GM12878 (cell line): ENCODE results near the gene GABPA. TPM values are rescaled to one million over a fixed set of nuclear protein-coding genes. Genes with fewer than 3 reads are reported as not detected.

Experiments
- ATAC-seq: fragments of 200-7000 bp; cut with Tn5 transposase; 3 replicates; pipeline ENCODE4 v1.9.1; 2020; ENCODE audit warnings: mild to moderate bottlenecking, moderate library complexity
- BruUV-seq: library from RNA; stranded (reverse); fragments of 400-500 nt; replicated peaks from 2 replicates; lab custom pipeline; 2021; lab: Mats Ljungman, UMichigan
- CTCF ChIA-PET: fragments of 300-600 bp; sonication (Branson Sonifier 250); formaldehyde crosslinking; extraction: SDS; loops from one replicate; lab custom pipeline; 2021; ENCODE audit warnings: inconsistent platforms; lab: Yijun Ruan, JAX
- POLR2A ChIA-PET: fragments of 350-600 bp; formaldehyde crosslinking; extraction: SDS; loops from one replicate; lab custom pipeline; 2021; ENCODE audit warnings: inconsistent platforms; lab: Charles Lee
- RAD21 ChIA-PET: fragments of 300-600 bp; sonication (Branson Sonifier 250); formaldehyde crosslinking; loops from one replicate; lab custom pipeline; 2023; ENCODE audit warnings: antibody characterized with exemption; ENCODE audit not compliant: unreplicated experiment; lab: Charles Lee
- SMC1A ChIA-PET: fragments of 300-600 bp; sonication (Branson Sonifier 250); formaldehyde crosslinking; loops from one replicate; lab custom pipeline; 2023; ENCODE audit not compliant: unreplicated experiment, uncharacterized antibody; lab: Charles Lee
- DNase-seq: peaks from one replicate; pipeline ENCODE4 v3.0.0-alpha.2; 2011; ENCODE audit warnings: low read depth, low spot score
- FAIRE-seq: peaks from 3 replicates; lab custom pipeline; 2011; peaks lifted over from hg19 to GRCh38; lab: Jason Lieb, UNC
- H2AFZ ChIP-seq: 2 replicates; pipeline ENCODE4 v1.6.0; 2011; ENCODE audit warnings: low read depth, low read length, control low read depth; ENCODE audit not compliant: control insufficient read depth
- H3K27ac ChIP-seq: 2 replicates; pipeline ENCODE4 v1.5.1; 2011; ENCODE audit warnings: control low read depth; ENCODE audit not compliant: control insufficient read depth, insufficient read depth
- H3K27me3 ChIP-seq, 2 experiments: replicated peaks in 1 of 2; 2 replicates each; pipeline versions ENCODE4 v1.6.0 to v1.6.1; 2011; ENCODE audit warnings: low read length in 1 of 2; ENCODE audit not compliant: control insufficient read depth in 2 of 2, insufficient read depth in 2 of 2
- H3K36me3 ChIP-seq, 2 experiments: 2 replicates each; pipeline ENCODE4 v1.5.1; 2011; ENCODE audit warnings: low read length in 1 of 2; ENCODE audit not compliant: control insufficient read depth in 2 of 2, insufficient read depth in 2 of 2
- H3K4me1 ChIP-seq: 2 replicates; pipeline ENCODE4 v1.6.1; 2011; ENCODE audit warnings: mild to moderate bottlenecking, low read length, moderate library complexity, mixed read lengths; ENCODE audit not compliant: control insufficient read depth, insufficient read depth
- H3K4me2 ChIP-seq: 2 replicates; pipeline ENCODE4 v1.6.0; 2011; ENCODE audit warnings: control low read depth; ENCODE audit not compliant: control insufficient read depth, insufficient read depth
- H3K4me3 ChIP-seq: fragments of 200-600 bp; sonication (generic); 2 replicates; pipeline ENCODE4 v1.5.1; 2016
- H3K79me2 ChIP-seq: 2 replicates; pipeline ENCODE4 v1.6.0; 2011; ENCODE audit warnings: low read length; ENCODE audit not compliant: control insufficient read depth, insufficient read depth
- H3K9ac ChIP-seq: 2 replicates; pipeline ENCODE4 v1.8.0; 2011; ENCODE audit warnings: low read length, control low read depth, mixed read lengths; ENCODE audit not compliant: control insufficient read depth, insufficient read depth
- H3K9me3 ChIP-seq: replicated peaks from 3 replicates; pipeline ENCODE4 v1.5.1; 2011; ENCODE audit warnings: mild to moderate bottlenecking, low read length; ENCODE audit not compliant: control insufficient read depth, insufficient read depth
- H4K20me1 ChIP-seq: 2 replicates; pipeline ENCODE4 v1.6.0; 2011; ENCODE audit not compliant: control insufficient read depth, insufficient read depth
- BCL3 ChIP-seq: IDR thresholded peaks from 2 replicates; pipeline ENCODE4 v1.6.1; 2011; ENCODE audit warnings: borderline replicate concordance, low read depth, mild to moderate bottlenecking, moderate library complexity, low read length; ENCODE audit not compliant: insufficient read depth, poor library complexity, severe bottlenecking
- BCLAF1 ChIP-seq: fragments of 450-650 bp; IDR thresholded peaks from 2 replicates; pipeline ENCODE4 v1.6.1; 2017; ENCODE audit warnings: antibody characterized with exemption, mild to moderate bottlenecking, moderate library complexity
- E2F4 ChIP-seq: IDR thresholded peaks from 2 replicates; pipeline ENCODE4 v1.6.1; 2012; ENCODE audit warnings: low read depth, low read length, improper control_type of control experiment
- ELK1 ChIP-seq: IDR thresholded peaks from 2 replicates; pipeline ENCODE4 v1.6.1; 2012; ENCODE audit warnings: low read depth, low read length, improper control_type of control experiment
- IRF3 ChIP-seq: fragments of 450-650 bp; IDR thresholded peaks from 2 replicates; pipeline ENCODE4 v1.6.1; 2014; ENCODE audit warnings: mild to moderate bottlenecking
- KDM1A ChIP-seq: fragments of 200-600 bp; sonication (generic); IDR thresholded peaks from 2 replicates; pipeline ENCODE4 v1.6.1; 2016; ENCODE audit warnings: borderline replicate concordance
- LARP7 ChIP-seq: fragments of 450-650 bp; IDR thresholded peaks from 2 replicates; pipeline ENCODE4 v1.6.1; 2017; ENCODE audit warnings: mild to moderate bottlenecking
- MLLT1 ChIP-seq: fragments of 450-650 bp; IDR thresholded peaks from 2 replicates; pipeline ENCODE4 v1.6.1; 2016; ENCODE audit warnings: mild to moderate bottlenecking
- MTA3 ChIP-seq: IDR thresholded peaks from 2 replicates; pipeline ENCODE4 v1.6.1; 2012; ENCODE audit warnings: low read length, inconsistent platforms, borderline replicate concordance
- RAD21 ChIP-seq: IDR thresholded peaks from 2 replicates; pipeline ENCODE4 v1.6.1; 2011; ENCODE audit warnings: mild to moderate bottlenecking, low read depth, low read length, moderate library complexity; ENCODE audit not compliant: insufficient read depth
- RBBP5 ChIP-seq: fragments of 200-600 bp; sonication (generic); conservative IDR thresholded peaks from 2 replicates; pipeline ENCODE4 v1.6.1; 2016
- STAT3 ChIP-seq: IDR thresholded peaks from 2 replicates; pipeline ENCODE4 v1.6.1; 2011; ENCODE audit warnings: low read depth, low read length, improper control_type of control experiment
- ZBTB33 ChIP-seq: fragments of 450-650 bp; IDR thresholded peaks from 2 replicates; pipeline ENCODE4 v1.6.1; 2017; ENCODE audit warnings: mild to moderate bottlenecking
- ZNF274 ChIP-seq: IDR thresholded peaks from one replicate; pipeline ENCODE4 v1.8.0; 2011; ENCODE audit not compliant: insufficient read length, insufficient read depth
- WGBS: methylation state at CpG from one replicate; pipeline ENCODE4 v1.1.6; 2016; ENCODE audit warnings: low lambda C conversion rate; ENCODE audit not compliant: insufficient replicate concordance, insufficient coverage; ENCODE audit errors: missing lambda C conversion rate; 5-methylcytosine and 5-hydroxymethylcytosine counted together
- in situ Hi-C: fragments of 300-500 bp; cut with MboI; formaldehyde crosslinking; loops from 9 replicates; pipeline ENCODE4 v1.14.3; 2018; ENCODE audit warnings: mixed read lengths
- intact Hi-C: fragments of 100-400 bp; cut with micrococcal nuclease; formaldehyde crosslinking; loops from one replicate; pipeline ENCODE4 v1.14.2; 2022; ENCODE audit not compliant: unreplicated experiment
- polyA plus RNA-seq, 11 experiments: library from polyadenylated mRNA; depleted of rRNA in 4 of 11; unstranded in 6 of 11; stranded (reverse) in 5 of 11; fragments of >200 nt; fragmentation: Nextera tagmentation in 4 of 11; fragmentation: Illumina TruSeq in 1 of 11; extraction: Ambion mirVana in 4 of 11; extraction: Trizol in 1 of 11; gene quantifications; 1 replicate in 1 of 11; 2 replicates in 10 of 11; pipeline versions ENCODE4 v1.2.1 to v1.2.3, GENCODE V29; 2011 to 2016; ENCODE audit warnings: inconsistent platforms in 2 of 11, missing spikeins in 2 of 11, low read depth in 1 of 11
- total RNA-seq, 4 experiments: library from RNA; depleted of rRNA in 3 of 4; stranded (reverse); fragments of >200 nt in 3 of 4; fragmentation: Illumina TruSeq in 1 of 4; extraction: Trizol in 1 of 4; gene quantifications; 2 replicates each; pipeline versions ENCODE4 v1.2.1 to v1.2.3, GENCODE V29; 2013 to 2021

The GABPA gene
- total and polyA plus RNA-seq, 10 of the 15 experiments (the other 5 are each of a cell fraction or from before 2014, with no cell fraction given): 7.6 to 25.6 (median 22.9) TPM

GRCh38 chr21:25811186-25811585 is 76.4 kb downstream of the GABPA start:
- Histone ChIP-seq H3K27me3 (no peaks in the 10 kb centered on the region), H3K9ac (no peak overlapping the region), H3K36me3 (no peaks in the 10 kb centered on the region), H2AFZ (no peak overlapping the region), H3K4me1 (no peaks in the 10 kb centered on the region), H3K9me3 (no peaks in the 10 kb centered on the region), H3K4me2 (no peak overlapping the region), H4K20me1 (no peaks in the 10 kb centered on the region), H3K4me3 (no peak overlapping the region), H3K27ac (no peak overlapping the region), H3K79me2 (no peaks in the 10 kb centered on the region)
- FAIRE-seq: no peak
- POLR2A ChIA-PET: no interaction called here
- CTCF ChIA-PET: no interaction called here
- 52% methylated on average over 1 of the region's 1 CpG for WGBS
- intact Hi-C loops (no loop called here), in situ Hi-C loops (no loop called here)
- RAD21 ChIA-PET: no interaction called here
- ATAC-seq: no peak
- DNase-seq: no peak
- SMC1A ChIA-PET: no interaction called here
- BruUV-seq: no TSS peak
- TF ChIP-seq MTA3 (no peak), RAD21 (no peak), BCL3 (no peak), IRF3 (no peak), ZNF274 (no peak), ELK1 (no peak), RBBP5 (no peak), STAT3 (no peak), ZBTB33 (no peak), LARP7 (no peak), KDM1A (no peak), BCLAF1 (no peak), E2F4 (no peak), MLLT1 (no peak)
